PC-3 (cell line): ENCODE results near the gene BICDL2. TPM values are rescaled to one million over a fixed set of nuclear protein-coding genes. Genes with fewer than 3 reads are reported as not detected.

ENCODE experiments used
- ATAC-seq: fragments of 200-7000 bp; cut with Tn5 transposase; 2 replicates; pipeline ENCODE4 v1.9.1; 2020; ENCODE audit warnings: mild to moderate bottlenecking, moderate library complexity
- BruUV-seq: library from RNA; stranded (reverse); fragments of 400-500 nt; replicated peaks from 2 replicates; lab custom pipeline; 2021; lab: Mats Ljungman, UMichigan
- CTCF ChIA-PET: fragments of 300-600 bp; sonication (Branson Sonifier 250); formaldehyde crosslinking; loops from one replicate; lab custom pipeline; 2022; ENCODE audit warnings: antibody characterized with exemption; lab: Charles Lee
- POLR2A ChIA-PET: fragments of 300-600 bp; sonication (Branson Sonifier 250); formaldehyde crosslinking; loops from one replicate; lab custom pipeline; 2022; ENCODE audit warnings: antibody characterized with exemption; ENCODE audit not compliant: unreplicated experiment; lab: Charles Lee
- DNase-seq: peaks from one replicate; pipeline ENCODE4 v3.0.0-alpha.2; 2015
- H2AFZ ChIP-seq: fragments of 300-600 bp; sonication (generic); 2 replicates; pipeline ENCODE4 v1.6.0; 2016; ENCODE audit warnings: antibody characterized with exemption, low read length
- H3F3A ChIP-seq: fragments of 300-600 bp; sonication (generic); one replicate; pipeline ENCODE4 v1.6.0; 2017; ENCODE audit warnings: antibody characterized with exemption, low read length, control low read depth, mild to moderate bottlenecking; ENCODE audit not compliant: unreplicated experiment
- H3K27ac ChIP-seq: fragments of 300-600 bp; sonication (generic); 2 replicates; pipeline ENCODE4 v1.5.1; 2016; ENCODE audit warnings: mild to moderate bottlenecking, low read length
- H3K27me3 ChIP-seq: fragments of 300-600 bp; sonication (generic); 2 replicates; pipeline ENCODE4 v1.6.1; 2016; ENCODE audit warnings: low read length, mixed read lengths
- H3K36me3 ChIP-seq: fragments of 300-600 bp; sonication (generic); 2 replicates; pipeline ENCODE4 v1.6.1; 2016; ENCODE audit warnings: low read depth, mixed run types, low read length, mixed read lengths
- H3K4me1 ChIP-seq: fragments of 300-600 bp; sonication (generic); 2 replicates; pipeline ENCODE4 v1.5.1; 2016; ENCODE audit warnings: low read length; ENCODE audit not compliant: insufficient read depth
- H3K4me2 ChIP-seq: fragments of 300-600 bp; sonication (generic); 2 replicates; pipeline ENCODE4 v1.6.0; 2016; ENCODE audit warnings: low read length
- H3K4me3 ChIP-seq: fragments of 300-600 bp; sonication (generic); 2 replicates; pipeline ENCODE4 v1.5.1; 2016; ENCODE audit warnings: mild to moderate bottlenecking, low read length, mixed read lengths
- H3K79me2 ChIP-seq: fragments of 300-600 bp; sonication (generic); 2 replicates; pipeline ENCODE4 v1.6.1; 2017; ENCODE audit warnings: low read length, mixed read lengths
- H3K9ac ChIP-seq: fragments of 300-600 bp; sonication (generic); 2 replicates; pipeline ENCODE4 v1.6.0; 2016; ENCODE audit warnings: mild to moderate bottlenecking, low read length
- H3K9me2 ChIP-seq: fragments of 300-600 bp; sonication (generic); replicated peaks from 2 replicates; pipeline ENCODE4 v1.6.1; 2016; ENCODE audit warnings: mixed run types, low read length, mixed read lengths
- H3K9me3 ChIP-seq: fragments of 300-600 bp; sonication (generic); 2 replicates; pipeline ENCODE4 v1.6.1; 2016; ENCODE audit warnings: low read length, mixed read lengths
- H4K20me1 ChIP-seq: fragments of 300-600 bp; sonication (generic); 2 replicates; pipeline ENCODE4 v1.6.1; 2016; ENCODE audit warnings: low read length, mixed read lengths
- EZH2 ChIP-seq: fragments of 300-600 bp; sonication (generic); IDR thresholded peaks from one replicate; pipeline ENCODE4 v1.6.1; 2017; ENCODE audit warnings: antibody characterized with exemption, mild to moderate bottlenecking, low read length; ENCODE audit not compliant: unreplicated experiment
- EZH2phosphoT487 ChIP-seq: fragments of 300-600 bp; sonication (generic); IDR thresholded peaks from 2 replicates; pipeline ENCODE4 v1.6.1; 2018; ENCODE audit warnings: mild to moderate bottlenecking, antibody characterized with exemption, low read length, borderline replicate concordance
- intact Hi-C: fragments of 100-400 bp; cut with micrococcal nuclease; formaldehyde crosslinking; loops from 2 replicates; pipeline ENCODE4 v1.9.0; 2023
- total RNA-seq: library from RNA; depleted of rRNA; stranded (reverse); fragments of >200 nt; gene quantifications from 2 replicates; pipeline ENCODE4 v1.2.3, GENCODE V29; 2014
- TF ChIP-seq, protein P1 (sequence below): fragments of 300-600 bp; sonication (generic); conservative IDR thresholded peaks from 2 replicates; pipeline ENCODE4 v1.5.1; 2017; ENCODE audit warnings: antibody characterized with exemption, low read depth, mild to moderate bottlenecking, low read length

BICDL2 gene
- total RNA-seq, 1 experiment from 2014 or later, result 16.3 TPM

GRCh38 chr16:3000540-3000939 lies 36.2 kb downstream of the BICDL2 start:
- no peak overlapping the region for H2AFZ ChIP-seq
- no peak overlapping the region for H3K4me3 ChIP-seq
- H4K20me1 ChIP-seq, result no peaks in the 10 kb centered on the region
- H3K36me3 ChIP-seq, result no peaks in the 10 kb centered on the region
- CTCF ChIA-PET, result no interaction called here
- H3K9me3 ChIP-seq, result no peaks in the 10 kb centered on the region
- POLR2A ChIA-PET, result no interaction called here
- no TSS peak for BruUV-seq
- H3K9ac ChIP-seq, result no peak overlapping the region
- intact Hi-C loops, result no loop called here
- H3K4me2 ChIP-seq, result no peak overlapping the region
- 0 out of 2 replicates have a peak, but pooled peaks cover 3% of the 10 kb centered on the region for H3K79me2 ChIP-seq
- TF ChIP-seq, protein P1, sequence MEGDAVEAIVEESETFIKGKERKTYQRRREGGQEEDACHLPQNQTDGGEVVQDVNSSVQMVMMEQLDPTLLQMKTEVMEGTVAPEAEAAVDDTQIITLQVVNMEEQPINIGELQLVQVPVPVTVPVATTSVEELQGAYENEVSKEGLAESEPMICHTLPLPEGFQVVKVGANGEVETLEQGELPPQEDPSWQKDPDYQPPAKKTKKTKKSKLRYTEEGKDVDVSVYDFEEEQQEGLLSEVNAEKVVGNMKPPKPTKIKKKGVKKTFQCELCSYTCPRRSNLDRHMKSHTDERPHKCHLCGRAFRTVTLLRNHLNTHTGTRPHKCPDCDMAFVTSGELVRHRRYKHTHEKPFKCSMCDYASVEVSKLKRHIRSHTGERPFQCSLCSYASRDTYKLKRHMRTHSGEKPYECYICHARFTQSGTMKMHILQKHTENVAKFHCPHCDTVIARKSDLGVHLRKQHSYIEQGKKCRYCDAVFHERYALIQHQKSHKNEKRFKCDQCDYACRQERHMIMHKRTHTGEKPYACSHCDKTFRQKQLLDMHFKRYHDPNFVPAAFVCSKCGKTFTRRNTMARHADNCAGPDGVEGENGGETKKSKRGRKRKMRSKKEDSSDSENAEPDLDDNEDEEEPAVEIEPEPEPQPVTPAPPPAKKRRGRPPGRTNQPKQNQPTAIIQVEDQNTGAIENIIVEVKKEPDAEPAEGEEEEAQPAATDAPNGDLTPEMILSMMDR, result no peak
- TF ChIP-seq EZH2 (no peak), EZH2phosphoT487 (no peak)
- no peak overlapping the region for H3K27ac ChIP-seq
- H3F3A ChIP-seq, result no peaks in the 10 kb centered on the region
- H3K27me3 ChIP-seq, result no peaks in the 10 kb centered on the region
- DNase-seq (no peak), ATAC-seq (no peak)
- no peaks in the 10 kb centered on the region for H3K9me2 ChIP-seq
- no peaks in the 10 kb centered on the region for H3K4me1 ChIP-seq

DNA sequence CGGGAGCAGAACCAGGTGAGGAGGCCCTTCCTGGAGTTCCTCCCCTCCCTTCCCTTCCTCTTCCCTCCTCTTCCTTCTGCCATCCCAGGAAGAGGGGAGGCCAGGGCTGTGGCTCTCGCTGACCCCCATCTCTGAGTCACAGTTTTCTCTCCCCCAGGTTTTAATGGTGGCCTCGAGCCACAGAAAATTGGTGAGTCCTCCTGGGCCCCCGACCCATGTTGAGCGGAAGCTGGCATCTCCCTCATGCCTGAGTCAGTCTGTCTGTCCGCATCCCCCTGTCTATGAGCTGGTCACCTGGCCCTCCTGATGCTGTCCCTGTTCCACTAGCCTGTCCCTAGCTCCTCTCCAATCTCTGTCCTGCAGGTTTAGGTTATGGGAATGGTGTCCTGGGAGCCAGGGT lies 36.8 kb downstream of the BICDL2 start:
- H4K20me1 ChIP-seq, result no peaks in the 10 kb centered on the region
- H3K9me2 ChIP-seq, result no peaks in the 10 kb centered on the region
- intact Hi-C loops, result no loop called here
- CTCF ChIA-PET, result no interaction called here
- H3K79me2 ChIP-seq, result 0 out of 2 replicates have a peak, but pooled peaks cover 2% of the 10 kb centered on the region
- H3F3A ChIP-seq, result no peaks in the 10 kb centered on the region
- no peaks in the 10 kb centered on the region for H3K4me1 ChIP-seq
- H3K9me3 ChIP-seq, result no peaks in the 10 kb centered on the region
- ATAC-seq, result no peak
- no peak overlapping the region for H3K4me2 ChIP-seq
- DNase-seq, result no peak
- no peak overlapping the region for H3K27ac ChIP-seq
- no peak overlapping the region for H3K4me3 ChIP-seq
- BruUV-seq, result no TSS peak
- H3K36me3 ChIP-seq, result no peaks in the 10 kb centered on the region
- no peak overlapping the region for H3K9ac ChIP-seq
- H3K27me3 ChIP-seq, result no peaks in the 10 kb centered on the region
- no peak overlapping the region for H2AFZ ChIP-seq
- TF ChIP-seq EZH2phosphoT487, result no peak
- TF ChIP-seq, protein P1, result no peak
- TF ChIP-seq EZH2, result no peak
- POLR2A ChIA-PET, result no interaction called here

DNA sequence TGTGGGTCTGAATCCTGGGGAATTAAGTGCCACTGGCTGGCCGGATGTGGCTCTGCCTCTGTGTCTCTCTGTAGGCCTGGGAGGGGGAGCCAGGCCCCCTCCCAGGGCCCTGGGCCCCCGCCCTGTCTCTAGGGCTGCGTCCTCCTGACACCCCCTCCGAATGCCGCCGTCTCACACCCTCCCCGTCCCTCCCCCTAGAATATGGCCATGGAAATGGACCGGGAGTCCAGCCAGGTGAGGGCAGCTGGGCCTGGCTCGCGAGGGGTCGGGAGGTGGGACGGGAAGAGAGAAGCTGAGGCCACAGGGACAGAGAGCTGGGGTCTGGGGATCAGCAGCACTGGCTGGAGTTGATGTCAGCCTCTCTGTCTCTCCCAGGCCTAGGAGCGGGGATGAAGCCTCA lies 40.4 kb downstream of the BICDL2 start:
- ChIA-PET CTCF (no interaction called here), POLR2A (no interaction called here)
- TF ChIP-seq EZH2phosphoT487 (no peak), EZH2 (no peak)
- TF ChIP-seq, protein P1, result no peak
- no peaks in the 10 kb centered on the region for H3K79me2 ChIP-seq
- no peaks in the 10 kb centered on the region for H3F3A ChIP-seq
- H3K9me2 ChIP-seq, result no peaks in the 10 kb centered on the region
- H3K36me3 ChIP-seq, result no peaks in the 10 kb centered on the region
- no peaks in the 10 kb centered on the region for H4K20me1 ChIP-seq
- H3K9me3 ChIP-seq, result no peaks in the 10 kb centered on the region
- peaks cover 16% of the 10 kb centered on the region for H3K4me1 ChIP-seq
- BruUV-seq, result no TSS peak
- no peak overlapping the region for H3K4me2 ChIP-seq
- ATAC-seq, result no peak
- no peak overlapping the region for H3K9ac ChIP-seq
- H3K27ac ChIP-seq, result no peak overlapping the region
- DNase-seq, result no peak
- no peak overlapping the region for H2AFZ ChIP-seq
- H3K27me3 ChIP-seq, result no peaks in the 10 kb centered on the region
- intact Hi-C loops, result no loop called here
- no peak overlapping the region for H3K4me3 ChIP-seq
